Measurements from ENCODE around the gene NPB. TPM values are rescaled to one million over a fixed set of nuclear protein-coding genes. Genes with fewer than 3 reads are reported as not detected.
"Not testable (repeated sequence)": the region's sequence is repeated elsewhere in the genome, so short reads cannot be mapped to it uniquely, and the experiment has no call there.

Gene NPB
- total RNA-seq, 1 donor from 2014 or later = 2.0 TPM

GRCh38 chr17:81912441-81913309, 10.6 kb downstream of the NPB start:
- DNase-seq = no peak

- DNase-seq = no peak
These were observed 11.5 kb downstream of the NPB start for GRCh38 chr17:81913394-81914102.

DNA sequence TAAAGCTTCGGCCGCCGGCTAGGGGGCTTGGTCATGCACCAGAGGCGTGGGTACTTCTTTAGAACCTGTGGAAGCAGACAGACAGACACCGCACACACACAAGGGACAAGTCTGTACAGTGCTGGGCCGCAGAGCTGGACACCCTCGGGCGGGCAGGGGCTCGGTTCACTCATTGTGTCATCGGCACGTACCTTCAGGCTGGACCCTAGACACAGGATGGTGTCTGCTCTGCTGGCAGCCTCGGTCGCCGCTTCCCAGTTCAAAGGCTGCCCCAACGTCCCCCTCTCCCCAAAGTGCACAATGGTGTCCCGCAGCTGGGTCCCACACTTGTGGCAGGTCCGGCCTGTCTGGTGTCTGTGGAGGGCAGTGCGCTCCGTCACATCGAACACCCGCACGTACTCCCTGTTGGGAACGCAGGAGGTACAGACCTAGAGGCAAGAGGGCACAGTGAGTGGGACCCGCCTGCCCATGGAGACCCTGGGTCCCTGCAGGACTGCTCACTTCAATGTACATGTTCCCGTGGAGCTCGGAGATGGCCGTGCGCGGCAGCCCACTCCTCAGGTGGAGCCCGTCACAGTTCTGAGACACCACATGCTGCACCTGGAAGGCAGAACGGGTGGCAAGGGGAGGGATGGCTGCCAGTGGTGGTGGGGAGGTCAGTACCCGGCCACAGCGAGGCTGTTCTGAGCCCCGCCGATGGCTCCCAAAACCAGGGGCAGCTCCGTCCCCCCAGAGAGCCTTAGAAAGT, 12.2 kb downstream of the NPB start:
- no peak for DNase-seq

- no peak for DNase-seq
These were observed 13.3 kb downstream of the NPB start for GRCh38 chr17:81915331-81915730.

GRCh38 chr17:81916234-81917001, 14.4 kb downstream of the NPB start:
- DNase-seq = no peak

DNA sequence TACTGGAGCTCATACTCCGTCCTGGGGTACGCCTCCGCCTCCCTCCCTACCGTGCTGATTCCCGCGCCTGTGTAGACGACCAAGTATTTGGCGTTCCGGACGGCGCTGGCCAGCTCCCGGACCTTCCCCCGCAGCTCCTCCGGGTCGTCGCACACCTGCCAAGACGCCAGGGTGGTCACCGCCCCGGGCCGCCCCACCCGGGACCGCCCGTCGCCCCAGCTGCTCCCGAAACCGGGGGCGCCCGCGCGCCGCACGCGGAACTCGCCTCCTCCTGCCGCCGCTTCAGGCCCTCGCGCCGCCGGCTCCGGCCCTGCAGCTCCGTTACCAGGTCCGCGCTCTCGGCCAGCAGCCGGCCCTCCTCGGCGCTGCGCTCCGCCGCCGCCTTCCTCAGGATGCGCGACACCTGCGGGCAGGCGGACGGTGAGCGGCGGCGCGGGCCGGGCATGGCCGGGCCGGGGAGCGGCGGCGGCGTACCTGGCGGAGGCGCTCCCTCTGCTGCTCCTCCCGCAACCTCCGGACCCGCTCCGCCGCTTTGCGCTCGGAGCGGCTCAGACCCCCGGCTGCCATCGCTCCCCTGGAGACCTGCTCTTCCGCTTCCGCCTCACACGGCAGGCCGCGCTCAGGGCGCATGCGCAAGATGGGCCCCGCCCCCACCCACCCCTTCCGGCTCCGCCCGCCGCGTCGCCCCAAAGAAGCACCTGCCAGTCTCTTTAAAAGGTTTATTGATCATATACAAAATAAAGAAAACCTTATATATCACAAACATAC, 15.7 kb downstream of the NPB start, which contains the start of gene SIRT7:
TSS of gene SIRT7 (minus strand) at position 612 of the 768 bp plus-strand sequence. CDS start at position 567, 45 bp downstream.
- peak; percentile 75 for DNase-seq

DNA sequence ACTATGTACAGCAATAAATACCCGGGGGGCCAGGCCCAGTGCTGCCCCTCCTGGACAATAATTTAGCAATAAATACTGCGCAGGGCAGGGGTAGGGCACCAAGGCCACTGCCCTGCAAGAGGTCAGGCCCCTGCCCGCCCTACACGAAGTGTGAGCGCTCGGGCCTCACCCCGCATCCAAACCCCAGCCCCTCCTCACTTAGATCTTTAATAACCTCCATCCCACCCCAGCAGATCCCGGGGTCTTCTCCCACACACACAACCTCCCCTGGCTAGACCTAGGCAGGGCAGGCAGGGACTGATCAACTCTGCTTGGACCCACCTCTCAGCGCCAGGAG, 16.3 kb downstream of the NPB start:
- DNase-seq = not testable (repeated sequence)

GRCh38 chr17:81918832-81919545, 17.0 kb downstream of the NPB start:
- no peak for DNase-seq

GRCh38 chr17:81920612-81921536, 18.8 kb downstream of the NPB start:
- DNase-seq = no peak

- DNase-seq = no peak
These were observed 19.5 kb downstream of the NPB start for GRCh38 chr17:81921537-81921862.

DNA sequence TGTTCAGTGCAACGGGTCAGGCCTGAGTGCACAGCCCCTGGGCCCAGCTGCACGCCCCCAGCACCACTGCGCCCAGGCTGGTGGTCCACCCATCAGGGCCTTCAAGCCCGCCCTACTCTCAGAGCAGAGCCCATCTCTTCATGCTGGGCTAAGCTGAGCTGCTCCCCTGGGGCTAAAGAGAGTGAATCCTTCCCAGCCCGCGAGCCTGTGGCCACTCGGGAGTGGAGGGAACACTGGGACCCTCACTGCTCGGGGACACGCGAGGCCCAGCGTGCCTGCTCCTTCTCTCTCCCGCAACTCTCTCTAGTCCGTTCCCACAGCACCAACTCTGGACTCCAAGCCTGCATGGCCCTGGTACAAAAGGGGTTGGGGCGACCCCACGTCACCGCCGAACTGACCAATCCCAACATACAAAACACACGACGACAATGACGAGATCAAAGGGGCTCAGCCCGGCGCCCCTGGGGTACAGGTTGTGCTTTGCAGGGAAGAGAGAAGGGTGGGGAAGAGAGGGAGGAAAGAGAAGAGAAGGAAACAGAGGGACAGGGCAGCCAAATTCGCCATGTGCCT, 20.0 kb downstream of the NPB start:
- no peak for DNase-seq

DNA sequence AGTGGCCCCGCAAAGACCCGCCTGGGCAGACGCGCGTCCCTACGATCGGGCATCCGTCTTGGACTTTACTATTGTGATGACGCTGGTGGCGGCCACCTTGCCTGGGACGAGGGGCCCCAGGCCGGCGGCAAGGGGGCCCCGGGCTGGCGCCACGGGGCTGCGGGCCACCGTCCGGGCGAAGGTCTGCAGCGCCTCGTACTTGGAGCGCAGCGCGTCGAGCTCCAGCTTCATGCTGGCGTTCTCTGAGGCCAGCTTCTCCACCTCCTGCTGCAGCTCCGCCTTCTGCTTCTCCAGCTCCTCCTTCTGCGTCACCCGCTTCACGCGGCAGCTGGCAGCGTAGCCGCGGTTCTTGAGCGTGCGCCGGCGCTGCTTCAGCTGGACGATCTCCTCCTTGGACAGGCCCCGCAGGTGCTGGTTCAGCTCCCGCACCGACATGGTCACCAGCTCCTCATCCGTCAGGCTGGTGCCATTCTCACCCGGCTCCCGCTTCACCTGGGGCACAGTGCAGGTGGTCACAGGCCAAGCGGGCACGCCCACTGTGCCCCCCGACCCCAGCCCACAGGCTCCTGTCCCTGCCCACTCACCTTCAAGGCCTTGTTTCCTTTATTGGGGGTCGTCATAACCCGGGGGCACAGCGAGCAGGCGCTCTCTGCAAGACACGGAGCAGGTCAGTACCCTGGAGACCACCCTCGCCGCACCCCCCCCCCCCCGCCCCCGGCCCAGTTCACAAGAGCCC, 20.7 kb downstream of the NPB start:
- DNase-seq = no peak

- DNase-seq = peak; percentile 40
These were observed 21.5 kb downstream of the NPB start for GRCh38 chr17:81923302-81924260.

DNA sequence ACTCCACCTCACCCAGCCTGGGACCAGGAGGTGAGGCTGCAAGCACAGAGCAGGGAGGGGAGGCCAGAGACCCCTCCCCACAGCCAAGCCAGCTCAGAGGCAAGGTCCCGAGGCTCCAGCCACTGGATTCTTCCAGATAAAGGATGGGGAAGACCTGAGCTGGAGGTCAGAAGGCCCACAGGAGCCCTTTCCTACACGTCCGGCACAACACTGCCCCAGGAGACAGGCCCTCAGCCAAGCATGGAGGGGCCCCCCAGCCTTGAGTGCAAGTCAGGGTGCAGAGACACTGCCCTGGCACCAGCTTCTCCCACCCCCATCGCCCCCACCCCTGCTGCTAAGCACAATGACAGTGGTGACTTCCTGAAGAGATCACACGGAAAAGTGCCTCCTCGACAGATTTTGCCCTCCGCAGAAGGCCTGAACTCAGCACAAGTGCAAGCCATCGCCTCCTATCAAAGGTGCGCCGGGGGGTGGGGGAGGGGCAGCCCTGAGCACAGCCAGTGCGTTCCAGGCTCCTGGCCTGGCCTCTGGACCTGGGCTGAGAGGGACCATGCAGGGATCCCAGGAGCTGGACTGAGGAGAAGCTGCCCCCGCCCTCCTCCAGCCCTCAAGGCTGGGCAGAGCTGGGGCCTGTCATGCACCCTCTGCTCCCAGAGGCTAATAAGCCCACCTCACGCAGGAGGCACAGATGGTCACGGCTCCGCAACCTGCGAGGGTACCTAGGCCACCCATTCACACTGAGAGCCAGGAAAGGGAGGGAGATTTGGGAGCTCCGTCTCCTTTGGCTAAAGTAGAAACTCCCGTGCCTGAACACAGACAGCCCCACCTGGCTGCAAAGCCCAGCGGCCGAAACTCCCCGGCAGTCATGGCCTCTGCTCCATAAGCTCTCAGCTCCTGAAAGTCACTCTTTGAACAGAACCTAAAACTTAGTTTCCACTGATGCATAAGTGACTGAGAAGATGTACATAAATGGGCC, 22.8 kb downstream of the NPB start:
- no peak for DNase-seq

DNA sequence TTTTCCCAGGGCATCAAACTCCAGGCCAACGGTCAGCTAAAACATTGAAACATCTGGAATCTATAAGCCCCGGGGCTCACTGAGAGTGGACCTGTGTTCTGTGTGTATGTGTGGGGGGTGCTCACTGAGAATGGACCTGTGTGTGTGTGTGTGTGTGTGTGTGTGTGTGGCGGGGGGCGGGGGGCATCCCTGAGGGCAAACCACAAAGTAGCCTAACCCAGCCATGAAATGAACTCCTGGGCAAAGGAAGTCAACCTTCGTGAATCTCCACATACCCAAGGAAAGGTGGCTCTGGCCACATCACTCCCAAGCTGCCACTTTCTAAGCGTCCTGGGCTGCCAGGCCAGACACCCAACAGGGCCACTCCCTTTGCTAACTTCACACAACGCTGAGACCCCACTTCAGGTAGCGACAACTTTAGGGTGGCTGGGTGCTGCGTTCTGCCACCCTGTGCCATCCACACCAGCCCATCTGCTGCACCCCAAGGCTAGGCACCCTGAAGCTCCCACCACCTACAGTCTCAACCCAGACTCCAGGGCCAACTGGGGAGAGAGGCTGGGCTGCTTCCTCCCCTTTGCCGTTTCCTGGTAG, 23.9 kb downstream of the NPB start:
- no peak for DNase-seq

Measured in occipital lobe (tissue), 2 donors.